Measurements from ENCODE around the gene RNF10. TPM values are rescaled to one million over a fixed set of nuclear protein-coding genes. Genes with fewer than 3 reads are reported as not detected.
"Not testable (repeated sequence)": the region's sequence is repeated elsewhere in the genome, so short reads cannot be mapped to it uniquely, and the experiment has no call there.

Gene RNF10
- total RNA-seq, 4 donors from 2014 or later, result 160 to 296 (median 175) TPM

- DNase-seq (ENCODE audit: extremely low spot score), result no peak
- Histone ChIP-seq H3K4me3 (no peak overlapping the region), H3K4me1 (peaks cover 0 to 3% (median 0%) of the 10 kb centered on the region in 4 donors), H3K27ac (replicated peaks in 1 of 4) (no peak overlapping the region), H3K27me3 (no peaks in the 10 kb centered on the region), H3K9me3 (no peaks in the 10 kb centered on the region), H3K36me3 (peaks cover 0 to 55% (median 21%) of the 10 kb centered on the region in 4 donors)
- TF ChIP-seq POLR2AphosphoS5 (IDR thresholded peaks at IDR 0.05) (no peak), POLR2A (IDR thresholded peaks at IDR 0.05; ENCODE audit: low read depth) (no peak), EP300 (IDR thresholded peaks at IDR 0.05) (no peak), CTCF (IDR thresholded peaks at IDR 0.05) (no peak)
- intact Hi-C loops (cut with DNase I), result no loop called here
- 98% methylated on average over 5 of the region's 9 CpGs for WGBS
Measured at GRCh38 chr12:120522568-120522967, 11.6 kb upstream of the RNF10 start.

GRCh38 chr12:120528861-120529525 lies 5.2 kb upstream of the RNF10 start, which contains the start of gene COQ5:
Gene COQ5, minus strand, starts transcription at chr12:120529158. Its CDS starts 17 bp downstream, at chr12:120529141.
- under 1% methylated on average over 21 of the region's 38 CpGs for WGBS
- peaks cover 0 to 13% (median 0%) of the 10 kb centered on the region in 4 donors for H3K36me3 ChIP-seq
- peak within 1 kb of the TSS; percentile 69 to 94 (median 80) for H3K4me3 ChIP-seq
- intact Hi-C loops (cut with DNase I), result loop anchor here (2.0 kb wide), 1 partner anchor 32 kb away; the partner anchor contains the start of gene DYNLL1
- no peak for TF ChIP-seq POLR2A (IDR thresholded peaks at IDR 0.05; ENCODE audit: low read depth)
- no peak for TF ChIP-seq CTCF (IDR thresholded peaks at IDR 0.05)
- peak; percentile 82 to 91 for TF ChIP-seq POLR2AphosphoS5 (IDR thresholded peaks at IDR 0.05)
- no peaks in the 10 kb centered on the region for H3K9me3 ChIP-seq
- H3K27me3 ChIP-seq, result no peaks in the 10 kb centered on the region
- peak; percentile 97 for DNase-seq (ENCODE audit: extremely low spot score)
- H3K4me1 ChIP-seq, result peaks cover 0 to 23% (median 20%) of the 10 kb centered on the region in 4 donors
- H3K27ac ChIP-seq (replicated peaks in 1 of 4), result peak within 1 kb of the TSS; percentile 90 to 95 (median 94)

GRCh38 chr12:120529641-120530417 lies 4.3 kb upstream of the RNF10 start:
- Histone ChIP-seq H3K4me1 (peaks cover 0 to 23% (median 20%) of the 10 kb centered on the region in 4 donors), H3K36me3 (peaks cover 0 to 6% (median 0%) of the 10 kb centered on the region in 4 donors), H3K27ac (replicated peaks in 1 of 4) (peak overlapping the region; percentile 90 to 95 (median 94)), H3K9me3 (no peaks in the 10 kb centered on the region), H3K27me3 (no peaks in the 10 kb centered on the region), H3K4me3 (peak overlapping the region; percentile 69 to 94 (median 80))
- peak in 1 of 2 donors; percentile 29 for TF ChIP-seq POLR2AphosphoS5 (IDR thresholded peaks at IDR 0.05)
- no peak for TF ChIP-seq POLR2A (IDR thresholded peaks at IDR 0.05; ENCODE audit: low read depth)
- TF ChIP-seq CTCF (IDR thresholded peaks at IDR 0.05), result peak in 2 of 3 experiments; percentile 16 to 18
- no peak for DNase-seq (ENCODE audit: extremely low spot score)
- intact Hi-C loops (cut with DNase I), result loop anchor here (2.0 kb wide), 1 partner anchor 33 kb away; the partner anchor contains the start of gene DYNLL1
- WGBS, result 33% methylated on average over 19 of the region's 19 CpGs

GRCh38 chr12:120530418-120530761 lies 3.8 kb upstream of the RNF10 start:
- DNase-seq (ENCODE audit: extremely low spot score); intact Hi-C loops (cut with DNase I); H3K9me3 ChIP-seq; H3K27me3 ChIP-seq; H3K36me3 ChIP-seq: not testable (repeated sequence)
- Histone ChIP-seq H3K27ac (replicated peaks in 1 of 4) (peak overlapping the region; percentile 90 to 95 (median 94)), H3K4me3 (peak overlapping the region; percentile 69 to 94 (median 80)), H3K4me1 (peaks cover 0 to 24% (median 22%) of the 10 kb centered on the region in 4 donors)

- Histone ChIP-seq H3K36me3 (peaks cover 0 to 12% (median 0%) of the 10 kb centered on the region in 4 donors), H3K4me1 (peaks cover 22 to 47% (median 45%) of the 10 kb centered on the region in 4 donors), H3K27me3 (no peaks in the 10 kb centered on the region), H3K4me3 (no peak overlapping the region), H3K9me3 (no peaks in the 10 kb centered on the region), H3K27ac (replicated peaks in 1 of 4) (no peak overlapping the region)
- DNase-seq (ENCODE audit: extremely low spot score), result no peak
- intact Hi-C loops (cut with DNase I), result no loop called here
- WGBS, result 71% methylated on average over 4 of the region's 4 CpGs
- TF ChIP-seq POLR2A (IDR thresholded peaks at IDR 0.05; ENCODE audit: low read depth), result no peak
- no peak for TF ChIP-seq CTCF (IDR thresholded peaks at IDR 0.05)
- no peak for TF ChIP-seq EP300 (IDR thresholded peaks at IDR 0.05)
- TF ChIP-seq POLR2AphosphoS5 (IDR thresholded peaks at IDR 0.05), result no peak
Measured at GRCh38 chr12:120532701-120533238, 1.4 kb upstream of the RNF10 start.

All from esophagus muscularis mucosa (tissue), 4 donors.